Activated naive CD4-positive, alpha-beta T cell treated with anti-CD3 and anti-CD28 coated beads for 36 hours (primary cell): Measurements from ENCODE around the gene CTXN3. TPM values are rescaled to one million over a fixed set of nuclear protein-coding genes. Genes with fewer than 3 reads are reported as not detected.

Experiments used
- CTCF ChIA-PET: fragments of 350-600 bp; sonication (Branson Sonifier 250); formaldehyde crosslinking; loops from one replicate; lab custom pipeline; 2021; ENCODE audit warnings: antibody characterized with exemption; lab: Charles Lee
- DNase-seq: peaks from one replicate; pipeline ENCODE4 v3.0.0-alpha.2; 2020
- H3K27ac Mint-ChIP-seq: one replicate; pipeline ENCODE4 v1.8.0; 2021; ENCODE audit warnings: mild to moderate bottlenecking, mixed read lengths
- H3K27me3 Mint-ChIP-seq: one replicate; pipeline ENCODE4 v1.8.0; 2021; ENCODE audit warnings: low read depth, mixed read lengths
- H3K36me3 Mint-ChIP-seq: one replicate; pipeline ENCODE4 v1.8.0; 2021; ENCODE audit warnings: low read depth, mixed read lengths
- H3K4me1 Mint-ChIP-seq: one replicate; pipeline ENCODE4 v1.8.0; 2021; ENCODE audit warnings: low read depth, mixed read lengths
- H3K4me3 Mint-ChIP-seq: one replicate; pipeline ENCODE4 v1.8.0; 2021; ENCODE audit warnings: mild to moderate bottlenecking, moderate library complexity, mixed read lengths
- H3K9me3 Mint-ChIP-seq: one replicate; pipeline ENCODE4 v1.8.0; 2021; ENCODE audit warnings: mixed read lengths
- intact Hi-C: fragments of 100-400 bp; cut with micrococcal nuclease; formaldehyde crosslinking; loops from one replicate; pipeline ENCODE4 v1.15.1; 2023
- total RNA-seq, 2 experiments: library from RNA; stranded (reverse); gene quantifications; one replicate each; pipeline ENCODE4 v1.2.3, GENCODE V29; 2021

CTXN3 gene
- total RNA-seq = not detected

- Mint-ChIP-seq H3K27me3 (no peaks in the 10 kb centered on the region), H3K27ac (no peak within 1 kb of the TSS), H3K36me3 (no peaks in the 10 kb centered on the region), H3K9me3 (no peaks in the 10 kb centered on the region), H3K4me1 (no peaks in the 10 kb centered on the region), H3K4me3 (no peak within 1 kb of the TSS)
- intact Hi-C loops = no loop called here
- CTCF ChIA-PET = no interaction called here
- no peak for DNase-seq
Measured at GRCh38 chr5:127649018-127649439, at the start of gene CTXN3. CTXN3 (plus strand) TSS chr5:127649082; CDS start chr5:127657522, 8,440 bp downstream.

- Mint-ChIP-seq H3K9me3 (no peaks in the 10 kb centered on the region), H3K36me3 (no peaks in the 10 kb centered on the region), H3K4me1 (peaks cover 15% of the 10 kb centered on the region), H3K27ac (no peak overlapping the region), H3K27me3 (peaks cover 9% of the 10 kb centered on the region), H3K4me3 (no peak overlapping the region)
- DNase-seq = no peak
- intact Hi-C loops = no loop called here
- CTCF ChIA-PET = no interaction called here
Measured at GRCh38 chr5:127599320-127599719, 49.6 kb upstream of the CTXN3 start.

DNA sequence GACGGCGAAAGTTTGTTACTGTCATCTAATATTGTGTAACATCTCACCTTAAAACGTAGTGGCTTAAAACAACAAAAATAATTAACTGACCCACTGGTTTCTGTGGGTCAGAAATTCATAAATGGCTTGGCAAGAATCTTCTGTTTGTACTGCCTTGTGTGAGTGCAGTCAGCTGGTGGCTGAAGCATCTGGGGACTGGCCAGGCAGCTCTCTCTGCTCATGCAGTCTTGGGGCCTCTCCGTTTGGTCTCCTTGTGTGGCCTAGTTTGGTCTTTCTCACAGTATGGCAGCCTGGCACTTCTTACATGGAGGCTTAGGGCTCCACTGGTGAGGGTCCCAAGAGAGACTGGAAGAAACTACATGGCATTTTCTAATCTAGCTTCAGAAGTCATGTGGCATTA lies 49.0 kb upstream of the CTXN3 start:
- DNase-seq = no peak
- H3K4me3 Mint-ChIP-seq = no peak overlapping the region
- no peak overlapping the region for H3K27ac Mint-ChIP-seq
- H3K36me3 Mint-ChIP-seq = no peaks in the 10 kb centered on the region
- peaks cover 15% of the 10 kb centered on the region for H3K4me1 Mint-ChIP-seq
- CTCF ChIA-PET = interaction anchor here (0.9 kb wide), 1 partner anchor 13 kb away, joined by 3 read pairs; no protein-coding TSS in a partner anchor
- intact Hi-C loops = no loop called here
- no peaks in the 10 kb centered on the region for H3K9me3 Mint-ChIP-seq
- H3K27me3 Mint-ChIP-seq = peaks cover 9% of the 10 kb centered on the region

- intact Hi-C loops = no loop called here
- H3K27me3 Mint-ChIP-seq = peaks cover 9% of the 10 kb centered on the region
- CTCF ChIA-PET = interaction anchor here (0.9 kb wide), 1 partner anchor 12 kb away, joined by 3 read pairs; no protein-coding TSS in a partner anchor
- no peak for DNase-seq
- H3K36me3 Mint-ChIP-seq = no peaks in the 10 kb centered on the region
- no peaks in the 10 kb centered on the region for H3K9me3 Mint-ChIP-seq
- H3K4me3 Mint-ChIP-seq = no peak overlapping the region
- H3K27ac Mint-ChIP-seq = no peak overlapping the region
- H3K4me1 Mint-ChIP-seq = peaks cover 8% of the 10 kb centered on the region
Measured at GRCh38 chr5:127601111-127601510, 47.8 kb upstream of the CTXN3 start.

GRCh38 chr5:127601601-127602000 lies 47.3 kb upstream of the CTXN3 start:
- peaks cover 9% of the 10 kb centered on the region for H3K27me3 Mint-ChIP-seq
- no peaks in the 10 kb centered on the region for H3K36me3 Mint-ChIP-seq
- intact Hi-C loops = no loop called here
- CTCF ChIA-PET = no interaction called here
- H3K4me3 Mint-ChIP-seq = no peak overlapping the region
- H3K4me1 Mint-ChIP-seq = peaks cover 8% of the 10 kb centered on the region
- no peak overlapping the region for H3K27ac Mint-ChIP-seq
- DNase-seq = no peak
- H3K9me3 Mint-ChIP-seq = no peaks in the 10 kb centered on the region

GRCh38 chr5:127602481-127602880 lies 46.4 kb upstream of the CTXN3 start:
- Mint-ChIP-seq H3K4me3 (no peak overlapping the region), H3K36me3 (no peaks in the 10 kb centered on the region), H3K9me3 (no peaks in the 10 kb centered on the region), H3K27me3 (peaks cover 9% of the 10 kb centered on the region), H3K27ac (no peak overlapping the region), H3K4me1 (peaks cover 8% of the 10 kb centered on the region)
- intact Hi-C loops = no loop called here
- no peak for DNase-seq
- CTCF ChIA-PET = no interaction called here

DNA sequence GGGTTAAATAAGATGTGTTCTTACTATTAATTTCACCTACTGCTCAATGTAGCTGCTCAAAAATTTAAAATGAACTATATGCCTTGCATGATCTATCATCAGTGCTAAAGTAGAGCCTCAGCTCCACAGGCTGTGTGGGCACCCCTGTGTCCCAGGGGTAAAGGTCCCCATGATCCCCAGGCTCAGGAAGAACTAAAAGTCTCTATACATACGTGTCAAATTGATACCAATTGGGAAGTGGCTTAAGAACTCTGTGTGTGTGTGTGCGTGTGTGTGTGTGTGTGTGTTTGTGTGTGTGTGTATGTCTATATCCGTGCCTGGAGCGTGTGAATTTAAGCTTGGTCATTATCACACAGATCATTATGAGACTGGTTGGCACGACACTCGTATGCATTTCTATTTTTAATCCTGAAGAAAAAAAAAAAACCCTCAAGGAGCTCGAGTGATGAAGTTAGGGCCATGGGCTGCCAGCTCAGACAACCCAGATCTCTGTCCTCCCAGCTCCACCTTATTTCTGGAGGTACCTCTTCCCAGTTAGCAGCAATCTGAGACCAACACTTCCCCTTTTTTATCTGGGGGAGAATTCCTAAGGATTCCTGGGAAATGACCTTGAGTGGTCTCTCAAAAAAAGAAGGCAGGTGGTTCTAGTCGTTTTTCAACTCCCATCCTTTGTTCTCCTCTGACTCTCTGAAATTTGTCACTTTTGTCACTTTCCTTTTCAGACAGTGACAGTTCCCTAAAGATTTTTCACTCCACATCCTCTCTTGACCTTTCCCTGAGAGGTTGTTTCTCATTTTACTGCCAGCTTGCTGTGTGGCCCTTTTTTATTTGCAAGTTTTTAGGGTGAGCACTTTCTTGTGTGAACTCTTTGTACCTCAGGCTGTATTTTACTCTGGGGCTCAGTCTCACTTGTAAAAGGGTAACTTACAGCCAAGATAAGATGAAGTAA lies 45.7 kb upstream of the CTXN3 start:
- peaks cover 9% of the 10 kb centered on the region for H3K27me3 Mint-ChIP-seq
- intact Hi-C loops = no loop called here
- H3K4me1 Mint-ChIP-seq = peaks cover 8% of the 10 kb centered on the region
- H3K9me3 Mint-ChIP-seq = no peaks in the 10 kb centered on the region
- no peak overlapping the region for H3K4me3 Mint-ChIP-seq
- no peaks in the 10 kb centered on the region for H3K36me3 Mint-ChIP-seq
- no peak overlapping the region for H3K27ac Mint-ChIP-seq
- DNase-seq = no peak
- CTCF ChIA-PET = interaction anchor here (0.8 kb wide), 1 partner anchor 47 kb away, joined by 3 read pairs; no protein-coding TSS in a partner anchor

DNA sequence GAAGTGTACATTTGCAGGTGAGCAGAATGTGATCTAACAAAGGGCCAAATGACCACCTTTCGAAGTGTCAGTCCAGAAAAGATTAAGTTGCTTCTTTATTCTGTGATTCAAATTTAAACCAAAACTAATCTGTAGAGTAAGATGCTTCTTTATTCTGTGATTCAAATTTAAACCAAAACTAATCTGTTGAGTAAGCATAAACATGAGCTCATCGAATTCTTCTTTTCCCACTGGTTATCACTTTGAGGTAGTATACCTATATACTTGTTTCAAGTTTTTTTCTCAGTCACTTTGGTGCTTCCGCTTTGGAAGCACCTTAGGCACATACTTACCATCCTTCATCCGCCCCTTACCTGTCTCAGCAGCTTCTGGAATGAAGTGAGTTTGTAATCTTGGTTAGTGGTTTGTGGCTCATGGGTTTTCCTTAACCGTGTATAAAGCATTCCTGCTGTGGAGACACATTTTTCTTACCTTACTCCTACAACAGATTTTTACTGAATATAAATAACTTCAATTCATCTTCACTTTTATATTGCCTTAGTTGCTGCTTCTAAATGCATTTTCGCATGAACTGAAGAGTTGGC lies 40.7 kb upstream of the CTXN3 start:
- no peak overlapping the region for H3K4me3 Mint-ChIP-seq
- no peaks in the 10 kb centered on the region for H3K27me3 Mint-ChIP-seq
- intact Hi-C loops = no loop called here
- CTCF ChIA-PET = no interaction called here
- H3K9me3 Mint-ChIP-seq = no peaks in the 10 kb centered on the region
- no peaks in the 10 kb centered on the region for H3K36me3 Mint-ChIP-seq
- DNase-seq = no peak
- peaks cover 4% of the 10 kb centered on the region for H3K4me1 Mint-ChIP-seq
- H3K27ac Mint-ChIP-seq = no peak overlapping the region

GRCh38 chr5:127609011-127609410 lies 39.9 kb upstream of the CTXN3 start:
- intact Hi-C loops = no loop called here
- Mint-ChIP-seq H3K36me3 (no peaks in the 10 kb centered on the region), H3K27ac (no peak overlapping the region), H3K27me3 (no peaks in the 10 kb centered on the region), H3K4me1 (no peaks in the 10 kb centered on the region), H3K4me3 (no peak overlapping the region), H3K9me3 (no peaks in the 10 kb centered on the region)
- CTCF ChIA-PET = no interaction called here
- DNase-seq = no peak

- Mint-ChIP-seq H3K27me3 (no peaks in the 10 kb centered on the region), H3K27ac (no peak overlapping the region), H3K4me3 (no peak overlapping the region), H3K4me1 (no peaks in the 10 kb centered on the region), H3K9me3 (no peaks in the 10 kb centered on the region), H3K36me3 (no peaks in the 10 kb centered on the region)
- CTCF ChIA-PET = no interaction called here
- DNase-seq = no peak
- intact Hi-C loops = no loop called here
Measured at GRCh38 chr5:127609957-127610356, 38.9 kb upstream of the CTXN3 start.

GRCh38 chr5:127612441-127613141 lies 36.3 kb upstream of the CTXN3 start:
- Mint-ChIP-seq H3K4me1 (no peaks in the 10 kb centered on the region), H3K27me3 (no peaks in the 10 kb centered on the region), H3K4me3 (no peak overlapping the region), H3K9me3 (no peaks in the 10 kb centered on the region), H3K36me3 (no peaks in the 10 kb centered on the region), H3K27ac (no peak overlapping the region)
- no peak for DNase-seq
- CTCF ChIA-PET = interaction anchor here (1.7 kb wide), 1 partner anchor 12 kb away, joined by 3 read pairs; no protein-coding TSS in a partner anchor
- intact Hi-C loops = no loop called here

DNA sequence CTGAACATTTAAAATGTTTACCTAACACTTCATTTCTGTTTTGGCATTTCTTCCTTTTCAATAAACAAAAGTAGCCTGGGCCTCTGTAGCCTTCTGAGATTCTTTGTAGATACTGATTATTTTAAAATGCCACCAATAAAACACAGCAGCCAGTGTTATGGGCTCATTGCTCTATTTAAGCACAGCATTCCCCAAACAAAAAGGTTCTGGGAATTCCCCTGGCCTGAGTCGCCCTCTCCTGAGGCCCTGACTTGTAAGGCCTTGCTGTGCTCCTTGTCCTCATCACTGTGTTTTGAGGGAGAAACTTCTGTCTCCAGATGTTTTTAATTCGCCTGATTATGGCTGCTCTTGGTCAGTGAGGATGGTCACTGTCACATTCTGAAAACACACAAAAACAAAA lies 33.0 kb upstream of the CTXN3 start:
- H3K27me3 Mint-ChIP-seq = no peaks in the 10 kb centered on the region
- H3K4me1 Mint-ChIP-seq = no peaks in the 10 kb centered on the region
- no peaks in the 10 kb centered on the region for H3K36me3 Mint-ChIP-seq
- H3K27ac Mint-ChIP-seq = no peak overlapping the region
- intact Hi-C loops = no loop called here
- no peak overlapping the region for H3K4me3 Mint-ChIP-seq
- CTCF ChIA-PET = no interaction called here
- H3K9me3 Mint-ChIP-seq = peaks cover 4% of the 10 kb centered on the region
- no peak for DNase-seq
